Measurements from ENCODE around the gene GPR18. TPM values are rescaled to one million over a fixed set of nuclear protein-coding genes. Genes with fewer than 3 reads are reported as not detected.

The GPR18 gene
- polyA plus RNA-seq, 1 donor (not counting 4 experiments of a cell fraction or from before 2014, with no cell fraction given): not detected

DNA sequence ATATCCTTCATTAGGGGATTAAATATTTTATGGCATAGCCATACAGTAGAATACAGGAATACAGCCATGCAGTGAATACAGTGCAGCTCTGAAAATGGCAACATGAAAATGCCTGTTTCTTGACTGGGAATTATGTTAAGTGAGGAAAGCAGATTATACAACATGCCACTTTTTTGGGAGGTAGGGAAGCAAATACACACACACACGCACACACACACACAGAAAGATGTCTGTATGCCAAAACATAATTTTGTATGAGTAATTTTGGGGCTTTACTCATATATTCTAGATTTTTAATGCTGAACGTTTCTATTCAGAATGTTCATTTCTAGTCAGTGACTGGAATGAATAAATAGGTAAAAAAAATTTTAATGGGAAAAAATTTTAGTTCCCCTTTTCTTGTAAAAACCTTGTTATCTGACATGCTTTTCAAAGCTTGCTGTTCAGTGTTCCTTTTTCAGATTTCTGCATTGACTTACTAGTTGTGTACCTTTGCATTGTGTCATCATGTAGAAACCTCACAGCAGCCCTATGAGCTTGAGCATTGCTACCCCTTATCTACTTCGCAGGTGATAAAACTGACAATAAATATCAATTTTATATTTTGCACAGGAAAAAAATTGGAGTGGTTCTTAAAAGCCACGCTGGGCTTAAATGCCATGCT, 41.2 kb upstream of the GPR18 start:
- Histone ChIP-seq H3K27ac (ENCODE audit: control insufficient read depth, insufficient read depth, low read length) (no peak overlapping the region), H3K4me2 (ENCODE audit: control insufficient read depth, extremely low read depth, insufficient read depth, low read depth, low read length) (no peak overlapping the region), H3K9me3 (ENCODE audit: control insufficient read depth, low read depth, low read length) (no peaks in the 10 kb centered on the region), H3K9ac (ENCODE audit: control insufficient read depth, extremely low read depth, insufficient read depth, low read length) (no peak overlapping the region), H3K4me3 (ENCODE audit: control insufficient read depth in 2 of 3, extremely low read depth in 1 of 3, insufficient read depth in 2 of 3, low read depth in 1 of 3, low read length in 3 of 3) (no peak overlapping the region), H3K79me2 (ENCODE audit: control insufficient read depth, insufficient read depth, low read length) (no peaks in the 10 kb centered on the region), H3K4me1 (ENCODE audit: control insufficient read depth, extremely low read depth, insufficient read depth, low read length) (peaks cover 5% of the 10 kb centered on the region), H4K20me1 (ENCODE audit: control insufficient read depth, extremely low read depth, insufficient read depth, low read length) (no peaks in the 10 kb centered on the region), H2AFZ (ENCODE audit: control insufficient read depth, low read length) (no peak overlapping the region), H3K9me1 (ENCODE audit: control insufficient read depth, extremely low read depth, insufficient read depth, low read length) (no peaks in the 10 kb centered on the region), H3K36me3 (ENCODE audit: control insufficient read depth in 2 of 2, extremely low read depth in 1 of 2, insufficient read depth in 2 of 2, low read length in 2 of 2) (peaks cover 0 to 2% of the 10 kb centered on the region in 2 experiments), H3K27me3 (ENCODE audit: control insufficient read depth, extremely low read depth, insufficient read depth, low read length) (no peaks in the 10 kb centered on the region)
- TF ChIP-seq, protein P1, sequence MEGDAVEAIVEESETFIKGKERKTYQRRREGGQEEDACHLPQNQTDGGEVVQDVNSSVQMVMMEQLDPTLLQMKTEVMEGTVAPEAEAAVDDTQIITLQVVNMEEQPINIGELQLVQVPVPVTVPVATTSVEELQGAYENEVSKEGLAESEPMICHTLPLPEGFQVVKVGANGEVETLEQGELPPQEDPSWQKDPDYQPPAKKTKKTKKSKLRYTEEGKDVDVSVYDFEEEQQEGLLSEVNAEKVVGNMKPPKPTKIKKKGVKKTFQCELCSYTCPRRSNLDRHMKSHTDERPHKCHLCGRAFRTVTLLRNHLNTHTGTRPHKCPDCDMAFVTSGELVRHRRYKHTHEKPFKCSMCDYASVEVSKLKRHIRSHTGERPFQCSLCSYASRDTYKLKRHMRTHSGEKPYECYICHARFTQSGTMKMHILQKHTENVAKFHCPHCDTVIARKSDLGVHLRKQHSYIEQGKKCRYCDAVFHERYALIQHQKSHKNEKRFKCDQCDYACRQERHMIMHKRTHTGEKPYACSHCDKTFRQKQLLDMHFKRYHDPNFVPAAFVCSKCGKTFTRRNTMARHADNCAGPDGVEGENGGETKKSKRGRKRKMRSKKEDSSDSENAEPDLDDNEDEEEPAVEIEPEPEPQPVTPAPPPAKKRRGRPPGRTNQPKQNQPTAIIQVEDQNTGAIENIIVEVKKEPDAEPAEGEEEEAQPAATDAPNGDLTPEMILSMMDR (optimal IDR thresholded peaks at IDR 0.05 in 1 of 3, IDR thresholded peaks at IDR 0.05 in 1 of 3, conservative IDR thresholded peaks at IDR 0.05 in 1 of 3; ENCODE audit: extremely low read depth in 1 of 3, insufficient read depth in 2 of 3, low read length in 3 of 3): no peak
- TF ChIP-seq EZH2 (IDR thresholded peaks at IDR 0.05; ENCODE audit: low read length): no peak
- FAIRE-seq (no peak), DNase-seq (ENCODE audit: low read depth, low spot score) (no peak)
- dilution Hi-C loops (cut with MboI; ENCODE audit: extremely low pct_ligation_motif_present, low sequenced_read_pairs): no loop called here

DNA sequence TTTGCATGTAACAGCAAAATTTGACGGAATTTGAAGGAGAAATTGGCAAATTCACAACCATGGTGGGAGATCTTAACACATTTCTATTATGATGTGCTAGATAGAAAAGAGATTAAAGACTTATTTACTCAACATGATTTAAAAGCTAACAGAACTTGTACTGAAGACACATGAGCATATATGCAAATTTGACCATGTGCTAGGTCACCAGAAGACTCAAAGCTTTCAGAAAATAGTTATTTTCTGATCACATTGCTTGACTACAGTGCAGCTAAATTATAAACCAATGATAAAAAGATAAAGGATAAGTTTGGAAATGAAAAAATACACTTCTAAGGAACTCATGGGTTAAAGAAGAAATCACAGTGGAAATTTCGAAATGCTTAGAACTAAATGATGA, 39.9 kb upstream of the GPR18 start:
- Histone ChIP-seq H3K27ac (ENCODE audit: control insufficient read depth, insufficient read depth, low read length) (no peak overlapping the region), H3K4me1 (ENCODE audit: control insufficient read depth, extremely low read depth, insufficient read depth, low read length) (peaks cover 5% of the 10 kb centered on the region), H3K27me3 (ENCODE audit: control insufficient read depth, extremely low read depth, insufficient read depth, low read length) (no peaks in the 10 kb centered on the region), H3K79me2 (ENCODE audit: control insufficient read depth, insufficient read depth, low read length) (no peaks in the 10 kb centered on the region), H3K9me3 (ENCODE audit: control insufficient read depth, low read depth, low read length) (no peaks in the 10 kb centered on the region), H3K9ac (ENCODE audit: control insufficient read depth, extremely low read depth, insufficient read depth, low read length) (no peak overlapping the region), H3K9me1 (ENCODE audit: control insufficient read depth, extremely low read depth, insufficient read depth, low read length) (no peaks in the 10 kb centered on the region), H4K20me1 (ENCODE audit: control insufficient read depth, extremely low read depth, insufficient read depth, low read length) (no peaks in the 10 kb centered on the region), H2AFZ (ENCODE audit: control insufficient read depth, low read length) (no peak overlapping the region), H3K4me2 (ENCODE audit: control insufficient read depth, extremely low read depth, insufficient read depth, low read depth, low read length) (no peak overlapping the region), H3K4me3 (ENCODE audit: control insufficient read depth in 2 of 3, extremely low read depth in 1 of 3, insufficient read depth in 2 of 3, low read depth in 1 of 3, low read length in 3 of 3) (no peak overlapping the region), H3K36me3 (ENCODE audit: control insufficient read depth in 2 of 2, extremely low read depth in 1 of 2, insufficient read depth in 2 of 2, low read length in 2 of 2) (peaks cover 0 to 2% of the 10 kb centered on the region in 2 experiments)
- FAIRE-seq (no peak), DNase-seq (ENCODE audit: low read depth, low spot score) (no peak)
- dilution Hi-C loops (cut with MboI; ENCODE audit: extremely low pct_ligation_motif_present, low sequenced_read_pairs): no loop called here
- no peak for TF ChIP-seq EZH2 (IDR thresholded peaks at IDR 0.05; ENCODE audit: low read length)
- TF ChIP-seq, protein P1 (optimal IDR thresholded peaks at IDR 0.05 in 1 of 3, IDR thresholded peaks at IDR 0.05 in 1 of 3, conservative IDR thresholded peaks at IDR 0.05 in 1 of 3; ENCODE audit: extremely low read depth in 1 of 3, insufficient read depth in 2 of 3, low read length in 3 of 3): no peak

Data from keratinocyte (primary cell).